ENCODE data around the gene TPRA1.

GRCh38 chr3:127620637-127621375, 30.3 kb upstream of the TPRA1 start:
- TF ChIP-seq CTCF (IDR thresholded peaks at IDR 0.05) (no peak), POLR2A (IDR thresholded peaks at IDR 0.05) (no peak)
